HEK293 (cell line): ENCODE measurements around the gene SNAPC2.

Experiments used
- BCL11A ChIP-seq: fragments of 450-650 bp; formaldehyde crosslinking; IDR thresholded peaks from 2 replicates; pipeline ENCODE4 v1.5.1; 2016; ENCODE audit warnings: low read depth, missing biosample characterization, missing genetic modification characterization
- GLIS2 ChIP-seq: fragments of 450-650 bp; formaldehyde crosslinking; IDR thresholded peaks from 2 replicates; pipeline ENCODE4 v1.5.1; 2016; ENCODE audit warnings: missing biosample characterization, missing genetic modification characterization
- HIC1 ChIP-seq: fragments of 450-650 bp; formaldehyde crosslinking; IDR thresholded peaks from 2 replicates; pipeline ENCODE4 v1.5.1; 2016; ENCODE audit warnings: missing biosample characterization, missing genetic modification characterization
- OSR2 ChIP-seq: fragments of 450-650 bp; formaldehyde crosslinking; IDR thresholded peaks from 2 replicates; pipeline ENCODE4 v1.5.1; 2016; ENCODE audit warnings: missing biosample characterization, missing genetic modification characterization
- SP7 ChIP-seq: fragments of 450-650 bp; formaldehyde crosslinking; IDR thresholded peaks from 2 replicates; pipeline ENCODE4 v1.5.1; 2016; ENCODE audit warnings: missing biosample characterization, missing genetic modification characterization
- ZBTB1 ChIP-seq: fragments of 450-650 bp; formaldehyde crosslinking; IDR thresholded peaks from 2 replicates; pipeline ENCODE4 v1.5.1; 2016; ENCODE audit warnings: missing biosample characterization, missing genetic modification characterization
- ZBTB20 ChIP-seq: fragments of 450-650 bp; formaldehyde crosslinking; IDR thresholded peaks from 2 replicates; pipeline ENCODE4 v1.5.1; 2016; ENCODE audit warnings: missing biosample characterization, missing genetic modification characterization
- ZBTB21 ChIP-seq: fragments of 450-650 bp; formaldehyde crosslinking; IDR thresholded peaks from 2 replicates; pipeline ENCODE4 v1.5.1; 2017; ENCODE audit warnings: missing biosample characterization, missing genetic modification characterization
- ZFP37 ChIP-seq: fragments of 450-650 bp; formaldehyde crosslinking; IDR thresholded peaks from 2 replicates; pipeline ENCODE4 v1.5.1; 2016; ENCODE audit warnings: missing biosample characterization, missing genetic modification characterization
- ZNF184 ChIP-seq: fragments of 450-650 bp; IDR thresholded peaks from 2 replicates; pipeline ENCODE4 v1.5.1; 2018; ENCODE audit warnings: missing biosample characterization, mild to moderate bottlenecking, missing genetic modification characterization
- ZNF211 ChIP-seq: fragments of 450-650 bp; formaldehyde crosslinking; IDR thresholded peaks from 2 replicates; pipeline ENCODE4 v1.5.1; 2016; ENCODE audit warnings: low read depth, missing biosample characterization, missing genetic modification characterization
- ZNF239 ChIP-seq: fragments of 450-650 bp; formaldehyde crosslinking; IDR thresholded peaks from 2 replicates; pipeline ENCODE4 v1.5.1; 2016; ENCODE audit warnings: missing biosample characterization, missing genetic modification characterization
- ZNF280C ChIP-seq: fragments of 450-650 bp; formaldehyde crosslinking; IDR thresholded peaks from 2 replicates; pipeline ENCODE4 v1.5.1; 2016; ENCODE audit warnings: missing biosample characterization, missing genetic modification characterization
- ZNF280D ChIP-seq: fragments of 450-650 bp; formaldehyde crosslinking; IDR thresholded peaks from 2 replicates; pipeline ENCODE4 v1.5.1; 2016; ENCODE audit warnings: missing biosample characterization, missing genetic modification characterization
- ZNF324 ChIP-seq: fragments of 450-650 bp; formaldehyde crosslinking; IDR thresholded peaks from 2 replicates; pipeline ENCODE4 v1.5.1; 2016; ENCODE audit warnings: missing biosample characterization, missing genetic modification characterization
- ZNF366 ChIP-seq: fragments of 450-650 bp; formaldehyde crosslinking; conservative IDR thresholded peaks from 2 replicates; pipeline ENCODE4 v1.5.1; 2016; ENCODE audit warnings: missing biosample characterization, missing genetic modification characterization
- ZNF416 ChIP-seq: fragments of 450-650 bp; formaldehyde crosslinking; IDR thresholded peaks from 2 replicates; pipeline ENCODE4 v1.5.1; 2016; ENCODE audit warnings: missing biosample characterization, missing genetic modification characterization
- ZNF473 ChIP-seq: fragments of 450-650 bp; formaldehyde crosslinking; IDR thresholded peaks from 2 replicates; pipeline ENCODE4 v1.5.1; 2017; ENCODE audit warnings: missing biosample characterization, missing genetic modification characterization
- ZNF548 ChIP-seq: fragments of 450-650 bp; formaldehyde crosslinking; IDR thresholded peaks from 2 replicates; pipeline ENCODE4 v1.5.1; 2016; ENCODE audit warnings: missing biosample characterization, missing genetic modification characterization
- ZNF561 ChIP-seq: fragments of 450-650 bp; IDR thresholded peaks from 2 replicates; pipeline ENCODE4 v1.5.1; 2018; ENCODE audit warnings: missing biosample characterization, missing genetic modification characterization, borderline replicate concordance
- ZNF600 ChIP-seq: fragments of 450-650 bp; formaldehyde crosslinking; IDR thresholded peaks from 2 replicates; pipeline ENCODE4 v1.5.1; 2016; ENCODE audit warnings: missing biosample characterization, missing genetic modification characterization
- ZNF626 ChIP-seq: fragments of 450-650 bp; sonication (Bioruptor Pico); formaldehyde crosslinking; IDR thresholded peaks from 2 replicates; pipeline ENCODE4 v1.5.1; 2018; ENCODE audit warnings: missing biosample characterization, missing genetic modification characterization, inconsistent platforms
- ZNF629 ChIP-seq: fragments of 450-650 bp; formaldehyde crosslinking; IDR thresholded peaks from 2 replicates; pipeline ENCODE4 v1.5.1; 2017; ENCODE audit warnings: missing biosample characterization, missing genetic modification characterization
- ZNF639 ChIP-seq: fragments of 450-650 bp; formaldehyde crosslinking; IDR thresholded peaks from 2 replicates; pipeline ENCODE4 v1.5.1; 2016; ENCODE audit warnings: missing biosample characterization, missing genetic modification characterization
- ZNF692 ChIP-seq: fragments of 450-650 bp; formaldehyde crosslinking; IDR thresholded peaks from 2 replicates; pipeline ENCODE4 v1.5.1; 2016; ENCODE audit warnings: missing biosample characterization, missing genetic modification characterization
- ZNF776 ChIP-seq: fragments of 450-650 bp; formaldehyde crosslinking; IDR thresholded peaks from 2 replicates; pipeline ENCODE4 v1.5.0; 2017; ENCODE audit warnings: missing biosample characterization, missing genetic modification characterization, borderline replicate concordance
- ZNF830 ChIP-seq: fragments of 450-650 bp; IDR thresholded peaks from 2 replicates; pipeline ENCODE4 v1.5.0; 2018; ENCODE audit warnings: missing biosample characterization, missing genetic modification characterization, low read depth, mild to moderate bottlenecking, moderate library complexity
- ZSCAN23 ChIP-seq: fragments of 450-650 bp; formaldehyde crosslinking; IDR thresholded peaks from 2 replicates; pipeline ENCODE4 v1.5.1; 2016; ENCODE audit warnings: missing biosample characterization, missing genetic modification characterization
- ZSCAN5A ChIP-seq: fragments of 450-650 bp; formaldehyde crosslinking; IDR thresholded peaks from 2 replicates; pipeline ENCODE4 v1.5.1; 2016; ENCODE audit warnings: missing biosample characterization, missing genetic modification characterization

Gene SNAPC2

GRCh38 chr19:7944177-7944761 lies 24.1 kb downstream of the SNAPC2 start (continued):
- TF ChIP-seq ZSCAN5A (tag by site-specific recombination) (peak; percentile 65; the same call in 1 of the 2 replicates), ZSCAN23 (0 out of 2 replicates have a peak, but pooled peaks have one; percentile 44), ZNF692 (peak; percentile 64; the same call in 1 of the 2 replicates), ZBTB1 (tag by site-specific recombination) (no peak), ZNF561 (no peak; the same call in 1 of the 2 replicates), ZNF280C (tag by site-specific recombination) (no peak), ZNF776 (no peak), ZNF548 (tag by site-specific recombination) (no peak), ZNF211 (tag by site-specific recombination) (no peak), ZNF473 (tag by site-specific recombination) (no peak), ZNF626 (tag by site-specific recombination) (no peak), ZBTB21 (tag by site-specific recombination) (peak; percentile 28; the same call in 1 of the 2 replicates), SP7 (tag by site-specific recombination) (peak; percentile 74; the same call in 1 of the 2 replicates), ZNF639 (tag by site-specific recombination) (peak; percentile 65), ZNF416 (tag by site-specific recombination) (no peak), HIC1 (no peak), ZNF280D (tag by site-specific recombination) (peak; percentile 91), GLIS2 (tag by site-specific recombination) (no peak), ZNF239 (no peak), ZNF366 (tag by site-specific recombination) (peak; percentile 54; the same call in 1 of the 2 replicates), ZNF184 (tag by site-specific recombination) (peak; percentile 51; the same call in 1 of the 2 replicates), ZNF830 (tag by site-specific recombination) (no peak), ZFP37 (tag by site-specific recombination) (peak; percentile 79; the same call in 1 of the 2 replicates), OSR2 (0 out of 2 replicates have a peak, but pooled peaks have one; percentile 5), ZBTB20 (tag by site-specific recombination) (no peak), ZNF600 (tag by site-specific recombination) (no peak), ZNF629 (tag by site-specific recombination) (peak; percentile 32; the same call in 1 of the 2 replicates), ZNF324 (peak; percentile 81; the same call in 1 of the 2 replicates), BCL11A (tag by site-specific recombination) (peak; percentile 15; the same call in 1 of the 2 replicates)
